ENCODE measurements around the gene FAM216B. TPM values are rescaled to one million over a fixed set of nuclear protein-coding genes. Genes with fewer than 3 reads are reported as not detected.

The FAM216B gene
- total RNA-seq, 2 experiments from 2014 or later: not detected

- no peaks in the 10 kb centered on the region for H3K9me3 ChIP-seq (ENCODE audit: low read length)
- no peaks in the 10 kb centered on the region for H3K36me3 ChIP-seq (ENCODE audit: insufficient read depth, low read length)
- no peak overlapping the region for H3K4me2 ChIP-seq (ENCODE audit: low read length)
- no peaks in the 10 kb centered on the region for H3K9me2 ChIP-seq (ENCODE audit: insufficient read depth, low read length)
- TF ChIP-seq EZH2phosphoT487 (IDR thresholded peaks at IDR 0.05; ENCODE audit: borderline replicate concordance, low read depth, low read length) (no peak), CTCF (conservative IDR thresholded peaks at IDR 0.05; ENCODE audit: low read length) (no peak)
- H3K4me1 ChIP-seq (ENCODE audit: insufficient read depth, low read length, poor library complexity, severe bottlenecking): no peaks in the 10 kb centered on the region
- DNase-seq (ENCODE audit: low spot score): no peak
- H4K20me1 ChIP-seq (ENCODE audit: insufficient read depth, low read length): no peaks in the 10 kb centered on the region
- intact Hi-C loops (cut with micrococcal nuclease; ENCODE audit: unreplicated experiment): no loop called here
- H2AFZ ChIP-seq (ENCODE audit: low read length): no peak overlapping the region
- ChIA-PET POLR2A (interaction anchor here (0.6 kb wide), 2 partner anchors 141 to 212 kb away, joined by 3 to 4 read pairs; no protein-coding TSS in a partner anchor), CTCF (ENCODE audit: unreplicated experiment) (no interaction called here)
- H3K27ac ChIP-seq (ENCODE audit: low read depth, low read length, poor library complexity, severe bottlenecking): no peak overlapping the region
- H3K79me2 ChIP-seq (ENCODE audit: insufficient read depth, low read depth, low read length): no peaks in the 10 kb centered on the region
- BruUV-seq (replicated peaks): no TSS peak
- H3K4me3 ChIP-seq (ENCODE audit: low read depth, low read length, poor library complexity, severe bottlenecking): no peak overlapping the region
Measured at GRCh38 chr13:42807241-42807640, 25.9 kb downstream of the FAM216B start.

- CTCF ChIA-PET (ENCODE audit: unreplicated experiment): no interaction called here
- intact Hi-C loops (cut with micrococcal nuclease; ENCODE audit: unreplicated experiment): no loop called here
Measured at GRCh38 chr13:42807866-42808265, 26.5 kb downstream of the FAM216B start.

More at GRCh38 chr13:42807866-42808265, 26.5 kb downstream of the FAM216B start:
- Histone ChIP-seq H4K20me1 (ENCODE audit: insufficient read depth, low read length) (no peaks in the 10 kb centered on the region), H3K36me3 (ENCODE audit: insufficient read depth, low read length) (no peaks in the 10 kb centered on the region), H3K4me1 (ENCODE audit: insufficient read depth, low read length, poor library complexity, severe bottlenecking) (no peaks in the 10 kb centered on the region), H3K4me3 (ENCODE audit: low read depth, low read length, poor library complexity, severe bottlenecking) (no peak overlapping the region), H3K9me3 (ENCODE audit: low read length) (no peaks in the 10 kb centered on the region), H3K9me2 (ENCODE audit: insufficient read depth, low read length) (no peaks in the 10 kb centered on the region), H3K4me2 (ENCODE audit: low read length) (no peak overlapping the region), H3K27ac (ENCODE audit: low read depth, low read length, poor library complexity, severe bottlenecking) (no peak overlapping the region), H3K79me2 (ENCODE audit: insufficient read depth, low read depth, low read length) (no peaks in the 10 kb centered on the region), H2AFZ (ENCODE audit: low read length) (no peak overlapping the region)
- TF ChIP-seq EZH2phosphoT487 (IDR thresholded peaks at IDR 0.05; ENCODE audit: borderline replicate concordance, low read depth, low read length): no peak
- TF ChIP-seq CTCF (conservative IDR thresholded peaks at IDR 0.05; ENCODE audit: low read length): no peak
- no peak for DNase-seq (ENCODE audit: low spot score)
- POLR2A ChIA-PET: no interaction called here
- BruUV-seq (replicated peaks): no TSS peak
